Neuronal stem cell (in vitro differentiated cells): ENCODE results near the gene CCL26.

ENCODE experiments used
- DNase-seq: peaks from one replicate; pipeline ENCODE4 v3.0.0-alpha.2; 2013; ENCODE audit warnings: low spot score
- H2AFZ ChIP-seq: one replicate; pipeline ENCODE4 v1.6.1; 2013; ENCODE audit warnings: mild to moderate bottlenecking, low read length, inconsistent platforms
- H2AK5ac ChIP-seq: 2 replicates; pipeline ENCODE4 v1.6.1; 2013; ENCODE audit warnings: low read depth, mild to moderate bottlenecking, inconsistent platforms, low read length, moderate library complexity, mixed read lengths
- H2BK120ac ChIP-seq: 2 replicates; pipeline ENCODE4 v1.6.1; 2013; ENCODE audit warnings: low read depth, mild to moderate bottlenecking, inconsistent platforms, low read length, moderate library complexity, mixed read lengths
- H2BK12ac ChIP-seq: one replicate; pipeline ENCODE4 v1.6.1; 2013; ENCODE audit warnings: low read length, inconsistent platforms
- H2BK15ac ChIP-seq: 2 replicates; pipeline ENCODE4 v1.6.1; 2013; ENCODE audit warnings: mild to moderate bottlenecking, low read length, inconsistent platforms, mixed read lengths
- H2BK5ac ChIP-seq: one replicate; pipeline ENCODE4 v1.6.1; 2013; ENCODE audit warnings: inconsistent platforms, mild to moderate bottlenecking, low read length, moderate library complexity
- H3K14ac ChIP-seq: one replicate; pipeline ENCODE4 v1.6.1; 2013; ENCODE audit warnings: low read length, inconsistent platforms
- H3K18ac ChIP-seq: 2 replicates; pipeline ENCODE4 v1.6.1; 2013; ENCODE audit warnings: low read length, inconsistent platforms
- H3K23ac ChIP-seq: 2 replicates; pipeline ENCODE4 v1.6.1; 2013; ENCODE audit warnings: low read depth, mild to moderate bottlenecking, mixed read lengths, low read length, inconsistent platforms; ENCODE audit not compliant: poor library complexity
- H3K27ac ChIP-seq: replicated peaks from 3 replicates; pipeline ENCODE4 v1.5.1; 2013; ENCODE audit warnings: low read length, inconsistent platforms
- H3K27me3 ChIP-seq, 3 experiments: 2 replicates each; pipeline ENCODE4 v1.6.1; 2013; ENCODE audit warnings: low read length in 3 of 3, mild to moderate bottlenecking in 2 of 3, inconsistent platforms in 1 of 3, low read depth in 1 of 3, mixed read lengths in 1 of 3, moderate library complexity in 1 of 3; ENCODE audit not compliant: control insufficient read depth in 3 of 3, insufficient read depth in 3 of 3
- H3K36me3 ChIP-seq, 2 donors: replicated peaks in 1 of 2; 2 replicates each; pipeline ENCODE4 v1.6.1; 2013; ENCODE audit warnings: low read length in 2 of 2; ENCODE audit not compliant: control insufficient read depth in 2 of 2, insufficient read depth in 2 of 2
- H3K4ac ChIP-seq: 2 replicates; pipeline ENCODE4 v1.6.1; 2013; ENCODE audit warnings: inconsistent platforms, mild to moderate bottlenecking, low read length, moderate library complexity
- H3K4me1 ChIP-seq, 2 donors: 1 replicate in 1 of 2; 2 replicates in 1 of 2; pipeline ENCODE4 v1.6.1; 2013; ENCODE audit warnings: low read length in 2 of 2, low read depth in 1 of 2; ENCODE audit not compliant: control insufficient read depth in 2 of 2, insufficient read depth in 1 of 2
- H3K4me2 ChIP-seq: one replicate; pipeline ENCODE4 v1.6.1; 2013; ENCODE audit warnings: mild to moderate bottlenecking, low read length, inconsistent platforms; ENCODE audit not compliant: insufficient read depth, poor library complexity, severe bottlenecking
- H3K4me3 ChIP-seq, 2 donors: 2 replicates each; pipeline ENCODE4 v1.5.1; 2013; ENCODE audit warnings: low read length in 2 of 2, mild to moderate bottlenecking in 2 of 2, inconsistent platforms in 1 of 2, moderate library complexity in 1 of 2
- H3K79me1 ChIP-seq: one replicate; pipeline ENCODE4 v1.6.1; 2013; ENCODE audit warnings: low read depth, mild to moderate bottlenecking, inconsistent platforms, low read length, moderate library complexity
- H3K9ac ChIP-seq: one replicate; pipeline ENCODE4 v1.6.1; 2013; ENCODE audit warnings: mild to moderate bottlenecking, low read depth, low read length, inconsistent platforms; ENCODE audit not compliant: poor library complexity
- H3K9me3 ChIP-seq, 2 donors: replicated peaks in 1 of 2; 2 replicates each; pipeline versions ENCODE3 to v1.6.1; 2013; ENCODE audit warnings: low read length in 2 of 2, mild to moderate bottlenecking in 2 of 2, inconsistent platforms in 1 of 2, low read depth in 1 of 2, mixed read lengths in 1 of 2, moderate library complexity in 1 of 2; ENCODE audit not compliant: control insufficient read depth in 2 of 2, insufficient read depth in 1 of 2
- H4K8ac ChIP-seq: one replicate; pipeline ENCODE4 v1.6.1; 2013; ENCODE audit warnings: low read depth, mild to moderate bottlenecking, inconsistent platforms, low read length, moderate library complexity
- H4K91ac ChIP-seq: one replicate; pipeline ENCODE4 v1.6.1; 2013; ENCODE audit warnings: low read length, low read depth, mild to moderate bottlenecking, inconsistent platforms; ENCODE audit not compliant: poor library complexity
- WGBS, 2 donors: extraction: QIAGEN DNeasy Blood & Tissue Kit; methylation state at CpG; one replicate each; pipeline ENCODE4 v1.1.7; 2013; ENCODE audit warnings: missing lambda C conversion rate in 2 of 2, mixed read lengths in 1 of 2; ENCODE audit not compliant: insufficient read length in 2 of 2, insufficient replicate concordance in 1 of 2; ENCODE audit errors: extremely low coverage in 2 of 2; 5-methylcytosine and 5-hydroxymethylcytosine counted together

The CCL26 gene

DNA sequence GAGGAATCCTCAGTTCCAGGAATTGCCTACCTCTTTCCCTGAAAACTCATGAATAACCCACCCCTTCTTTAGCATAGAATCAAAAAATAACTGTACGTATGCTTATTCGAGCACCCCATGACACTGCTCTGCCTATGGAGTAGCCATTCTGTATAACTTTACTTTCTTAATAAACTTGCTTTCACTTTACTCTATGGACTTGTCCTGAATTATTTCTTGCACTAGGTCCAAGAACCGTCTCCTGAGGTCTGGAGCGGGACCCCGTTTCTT lies 30.5 kb upstream of the CCL26 start:
- H2AFZ ChIP-seq, result no peak overlapping the region
- H2BK5ac ChIP-seq, result no peak overlapping the region
- no peak overlapping the region for H3K4me2 ChIP-seq
- WGBS, 2 donors, result no CpG with 5 or more reads among the region's 5 CpGs
- no peak overlapping the region for H3K9ac ChIP-seq
- no peaks in the 10 kb centered on the region for H3K79me1 ChIP-seq
- no peak overlapping the region for H2BK15ac ChIP-seq
- no peak overlapping the region for H3K14ac ChIP-seq
- H3K4me1 ChIP-seq, result peaks cover 0 to 2% of the 10 kb centered on the region in 2 donors
- no peak for DNase-seq
- H3K36me3 ChIP-seq, result no peaks in the 10 kb centered on the region
- no peak overlapping the region for H4K91ac ChIP-seq
- H3K9me3 ChIP-seq, result peaks cover 5 to 12% of the 10 kb centered on the region in 2 donors
- no peak overlapping the region for H3K4ac ChIP-seq
- no peak overlapping the region for H2BK12ac ChIP-seq
- H3K27me3 ChIP-seq, result no peaks in the 10 kb centered on the region
- no peak overlapping the region for H4K8ac ChIP-seq
- no peak overlapping the region for H2AK5ac ChIP-seq
- no peak overlapping the region for H3K23ac ChIP-seq
- no peak overlapping the region for H3K18ac ChIP-seq
- H2BK120ac ChIP-seq, result no peak overlapping the region
- H3K27ac ChIP-seq, result no peak overlapping the region
- no peak overlapping the region for H3K4me3 ChIP-seq

DNA sequence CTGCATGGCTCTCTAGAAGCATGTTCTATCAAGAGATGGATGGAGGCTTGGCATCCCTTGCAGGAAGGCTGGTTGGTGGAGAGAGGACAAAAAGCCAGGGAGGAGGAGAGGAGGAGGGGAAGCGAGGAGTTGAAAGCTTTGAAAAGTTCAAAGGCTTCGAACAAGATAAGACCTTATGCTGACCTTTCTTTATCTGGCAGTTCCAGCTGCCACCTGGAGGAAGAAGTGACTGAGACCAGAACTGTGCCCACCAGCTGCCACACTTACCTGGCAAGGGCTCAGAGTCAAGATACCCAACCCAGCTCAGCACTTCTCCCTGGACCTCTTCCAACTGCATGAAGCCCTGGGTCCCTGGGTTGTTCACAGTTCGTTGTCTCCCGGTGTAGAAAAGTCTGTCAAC lies 26.8 kb upstream of the CCL26 start:
- Histone ChIP-seq H2BK15ac (no peak overlapping the region), H2AK5ac (no peak overlapping the region), H3K4me1 (peaks cover 4 to 7% of the 10 kb centered on the region in 2 donors), H3K36me3 (no peaks in the 10 kb centered on the region), H2BK5ac (no peak overlapping the region), H2BK12ac (no peak overlapping the region), H3K27me3 (no peaks in the 10 kb centered on the region), H3K4me2 (no peak overlapping the region), H3K23ac (no peak overlapping the region), H4K8ac (no peak overlapping the region), H4K91ac (no peak overlapping the region), H3K79me1 (no peaks in the 10 kb centered on the region), H3K4ac (no peak overlapping the region), H2BK120ac (no peak overlapping the region), H3K27ac (no peak overlapping the region), H3K4me3 (no peak overlapping the region), H3K9me3 (no peaks in the 10 kb centered on the region), H3K14ac (no peak overlapping the region), H3K9ac (no peak overlapping the region), H2AFZ (no peak overlapping the region), H3K18ac (no peak overlapping the region)
- DNase-seq, result no peak
- no CpG with 5 or more reads among the region's 4 CpGs for WGBS, 2 donors

DNA sequence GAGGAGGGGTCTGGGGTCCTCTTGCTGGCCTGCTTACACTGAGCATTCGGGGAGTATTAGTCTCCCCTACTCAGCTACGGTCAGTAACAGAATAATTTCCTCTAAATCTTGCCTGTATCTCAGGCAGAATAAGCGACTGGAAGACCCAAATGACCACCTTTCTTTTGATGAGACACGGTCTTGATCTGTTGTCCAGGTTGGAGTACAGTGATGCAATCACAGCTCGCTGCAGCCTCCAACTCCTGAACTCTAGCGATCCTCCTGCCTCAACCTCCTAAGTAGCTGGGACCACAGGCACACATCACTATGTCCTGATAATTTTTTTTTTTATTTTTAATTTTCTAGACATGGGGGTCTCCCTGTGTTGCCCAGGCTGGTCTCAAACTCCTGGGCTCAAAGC lies 24.4 kb upstream of the CCL26 start:
- Histone ChIP-seq H4K91ac (no peak overlapping the region), H3K9ac (no peak overlapping the region), H3K18ac (no peak overlapping the region), H3K4me1 (peaks cover 4 to 7% of the 10 kb centered on the region in 2 donors), H3K4me3 (no peak overlapping the region), H2BK120ac (no peak overlapping the region), H3K36me3 (no peaks in the 10 kb centered on the region), H3K79me1 (no peaks in the 10 kb centered on the region), H2BK5ac (no peak overlapping the region), H3K4ac (no peak overlapping the region), H3K4me2 (no peak overlapping the region), H3K27me3 (no peaks in the 10 kb centered on the region), H3K14ac (no peak overlapping the region), H3K27ac (no peak overlapping the region), H3K23ac (peak overlapping the region; percentile 55), H4K8ac (no peak overlapping the region), H2AFZ (peak overlapping the region; percentile 66), H2BK12ac (no peak overlapping the region), H3K9me3 (no peaks in the 10 kb centered on the region), H2AK5ac (no peak overlapping the region), H2BK15ac (no peak overlapping the region)
- WGBS, 2 donors, result no CpG with 5 or more reads among the region's 6 CpGs
- DNase-seq, result no peak

DNA sequence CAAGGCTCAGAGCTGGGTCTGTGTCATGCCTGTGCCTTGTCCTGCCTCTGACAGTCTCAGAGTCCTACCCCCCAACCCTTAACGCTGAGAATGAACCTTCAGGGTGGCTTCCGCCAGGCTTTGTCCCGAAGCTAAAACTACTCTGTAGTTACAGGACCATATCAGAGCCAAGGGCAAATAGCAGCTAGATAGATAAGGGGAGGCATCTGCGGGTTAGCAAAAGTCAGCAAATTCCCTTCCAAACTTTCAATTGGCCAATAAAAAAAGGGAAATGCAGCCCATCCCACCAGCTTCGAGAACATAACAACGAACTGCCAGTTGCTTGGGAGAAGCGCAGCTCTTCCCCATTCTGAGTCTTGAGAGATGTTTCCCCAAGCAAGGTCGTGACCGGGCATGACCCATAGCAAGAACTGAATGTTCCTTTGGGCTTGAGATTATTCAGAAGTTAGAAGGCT lies 23.8 kb upstream of the CCL26 start:
- H2BK5ac ChIP-seq, result no peak overlapping the region
- H3K23ac ChIP-seq, result no peak overlapping the region
- H2AFZ ChIP-seq, result peak overlapping the region; percentile 66
- no peak overlapping the region for H2BK12ac ChIP-seq
- H2BK15ac ChIP-seq, result no peak overlapping the region
- no peak overlapping the region for H2BK120ac ChIP-seq
- no peak overlapping the region for H4K91ac ChIP-seq
- H3K9ac ChIP-seq, result no peak overlapping the region
- no peak overlapping the region for H3K18ac ChIP-seq
- H3K4me1 ChIP-seq, result peaks cover 4 to 7% of the 10 kb centered on the region in 2 donors
- no peak overlapping the region for H3K4me3 ChIP-seq
- H3K27me3 ChIP-seq, result no peaks in the 10 kb centered on the region
- DNase-seq, result no peak
- H3K4ac ChIP-seq, result no peak overlapping the region
- H3K79me1 ChIP-seq, result no peaks in the 10 kb centered on the region
- H3K9me3 ChIP-seq, result no peaks in the 10 kb centered on the region
- H3K27ac ChIP-seq, result no peak overlapping the region
- no peak overlapping the region for H2AK5ac ChIP-seq
- no peak overlapping the region for H3K4me2 ChIP-seq
- H3K36me3 ChIP-seq, result no peaks in the 10 kb centered on the region
- H3K14ac ChIP-seq, result no peak overlapping the region
- WGBS, 2 donors, result no CpG with 5 or more reads among the region's 9 CpGs
- no peak overlapping the region for H4K8ac ChIP-seq
